Nephron (organoid): ENCODE data around the gene HTR1D.
A peak's percentile ranks its signal among the peaks of the same experiment; 100 is the strongest.

Experiments used
- H3K27ac Mint-ChIP-seq, 3 experiments: 2 replicates each; pipeline ENCODE4 v1.8.0; 2020; ENCODE audit warnings: mixed read lengths in 3 of 3, mild to moderate bottlenecking in 2 of 3, moderate library complexity in 1 of 3
- H3K27me3 Mint-ChIP-seq: 2 replicates; pipeline ENCODE4 v1.8.0; 2021; ENCODE audit warnings: low read depth, mild to moderate bottlenecking, moderate library complexity, mixed read lengths
- H3K36me3 Mint-ChIP-seq: 2 replicates; pipeline ENCODE4 v1.8.0; 2020; ENCODE audit warnings: low read depth, mixed read lengths
- H3K4me1 Mint-ChIP-seq: 2 replicates; pipeline ENCODE4 v1.8.0; 2020; ENCODE audit warnings: mixed read lengths
- H3K4me3 Mint-ChIP-seq, 3 experiments: 2 replicates each; pipeline ENCODE4 v1.8.0; 2020; ENCODE audit warnings: mild to moderate bottlenecking in 3 of 3, mixed read lengths in 3 of 3, moderate library complexity in 2 of 3
- H3K9me3 Mint-ChIP-seq: 2 replicates; pipeline ENCODE4 v1.8.0; 2020; ENCODE audit warnings: mixed read lengths
- CTCF ChIP-seq, 3 experiments: fragments of 200-600 bp; sonication (generic); IDR thresholded peaks; one replicate each; pipeline ENCODE4 v1.5.0; 2021; ENCODE audit warnings: antibody characterized with exemption in 3 of 3; ENCODE audit not compliant: unreplicated experiment in 3 of 3

The HTR1D gene

GRCh38 chr1:23184212-23184934, 32.9 kb downstream of the HTR1D start:
- no peak overlapping the region for H3K27ac Mint-ChIP-seq
- H3K4me1 Mint-ChIP-seq, result no peaks in the 10 kb centered on the region
- H3K27me3 Mint-ChIP-seq, result peaks cover 23% of the 10 kb centered on the region
- H3K9me3 Mint-ChIP-seq, result no peaks in the 10 kb centered on the region
- TF ChIP-seq CTCF (IDR thresholded peaks at IDR 0.05; ENCODE audit: unreplicated experiment in 3 of 3), result peak; percentile 74 to 79 (median 75)
- peak overlapping the region; percentile 52 to 80 (median 69) for H3K4me3 Mint-ChIP-seq
- H3K36me3 Mint-ChIP-seq, result no peaks in the 10 kb centered on the region

DNA sequence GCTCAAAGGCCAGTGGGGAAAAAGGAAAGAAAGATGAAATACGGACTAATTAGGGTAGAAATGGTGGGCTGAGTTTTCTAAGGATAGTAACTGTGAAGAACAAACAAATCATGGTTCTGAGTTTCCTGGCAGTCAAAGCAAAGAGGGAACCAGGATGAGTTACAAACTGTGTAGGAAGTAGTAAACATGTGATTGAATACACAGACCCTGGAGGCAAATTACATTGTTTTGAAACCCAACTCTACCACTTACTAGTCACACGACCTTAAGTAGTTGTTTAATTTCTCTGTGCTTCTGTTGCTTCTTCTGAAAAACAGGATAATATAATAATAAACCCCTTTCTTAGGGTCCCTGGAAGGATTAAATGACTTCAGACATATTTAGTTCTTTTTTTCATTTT, 37.4 kb downstream of the HTR1D start:
- H3K9me3 Mint-ChIP-seq, result no peaks in the 10 kb centered on the region
- no peak overlapping the region for H3K27ac Mint-ChIP-seq
- H3K4me3 Mint-ChIP-seq, result no peak overlapping the region
- H3K27me3 Mint-ChIP-seq, result peaks cover 29% of the 10 kb centered on the region
- TF ChIP-seq CTCF (IDR thresholded peaks at IDR 0.05; ENCODE audit: unreplicated experiment in 3 of 3), result no peak
- H3K36me3 Mint-ChIP-seq, result no peaks in the 10 kb centered on the region
- H3K4me1 Mint-ChIP-seq, result no peaks in the 10 kb centered on the region

DNA sequence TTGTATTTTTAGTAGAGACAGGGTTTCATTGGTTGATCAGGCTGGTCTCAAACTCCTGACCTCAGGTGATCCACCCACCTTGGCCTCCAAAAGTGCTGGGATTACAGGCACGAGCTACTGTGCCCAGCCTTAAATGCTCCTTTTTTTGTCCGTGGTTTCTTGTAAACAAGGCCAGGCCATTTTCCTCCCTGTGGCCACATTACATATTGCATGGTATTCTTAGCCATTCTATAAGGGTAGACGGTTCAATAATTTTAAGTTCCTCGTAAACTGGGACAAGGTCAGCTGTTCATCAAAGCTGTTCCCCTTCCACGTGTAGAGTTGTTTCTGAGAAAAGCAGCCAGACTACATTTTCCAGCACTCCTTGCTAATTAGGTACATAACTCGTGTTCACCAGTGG, 38.4 kb downstream of the HTR1D start:
- H3K36me3 Mint-ChIP-seq, result no peaks in the 10 kb centered on the region
- H3K9me3 Mint-ChIP-seq, result no peaks in the 10 kb centered on the region
- H3K4me3 Mint-ChIP-seq, result peak overlapping the region; percentile 74 to 90 (median 88)
- TF ChIP-seq CTCF (IDR thresholded peaks at IDR 0.05; ENCODE audit: unreplicated experiment in 3 of 3), result peak; percentile 30 to 43 (median 31)
- H3K27ac Mint-ChIP-seq, result peak overlapping the region; percentile 41 to 88 (median 44)
- H3K27me3 Mint-ChIP-seq, result peaks cover 22% of the 10 kb centered on the region
- no peaks in the 10 kb centered on the region for H3K4me1 Mint-ChIP-seq

GRCh38 chr1:23178414-23178813, 38.9 kb downstream of the HTR1D start:
- TF ChIP-seq CTCF (IDR thresholded peaks at IDR 0.05; ENCODE audit: unreplicated experiment in 3 of 3), result no peak
- Mint-ChIP-seq H3K27ac (peak overlapping the region; percentile 44 to 95 (median 88)), H3K4me1 (no peaks in the 10 kb centered on the region), H3K36me3 (no peaks in the 10 kb centered on the region), H3K9me3 (no peaks in the 10 kb centered on the region), H3K4me3 (peak overlapping the region; percentile 86 to 90 (median 88)), H3K27me3 (peaks cover 17% of the 10 kb centered on the region)

- Mint-ChIP-seq H3K9me3 (no peaks in the 10 kb centered on the region), H3K4me3 (peak overlapping the region; percentile 86 to 90 (median 88)), H3K36me3 (no peaks in the 10 kb centered on the region), H3K27me3 (peaks cover 13% of the 10 kb centered on the region), H3K27ac (peak overlapping the region; percentile 88 to 95 (median 89)), H3K4me1 (no peaks in the 10 kb centered on the region)
- no peak for TF ChIP-seq CTCF (IDR thresholded peaks at IDR 0.05; ENCODE audit: unreplicated experiment in 3 of 3)
Observed at GRCh38 chr1:23177438-23178380, 39.6 kb downstream of the HTR1D start.
